ENCODE measurements around the gene TPRG1. TPM values are rescaled to one million over a fixed set of nuclear protein-coding genes. Genes with fewer than 3 reads are reported as not detected.
A peak's percentile ranks its signal among the peaks of the same experiment; 100 is the strongest.

TPRG1 gene
- total and polyA plus RNA-seq, 2 donors (not counting 1 experiment from before 2014, with no cell fraction given), result 0.21 to 0.39 TPM

- Histone ChIP-seq H4K20me1 (ENCODE audit: control insufficient read depth, insufficient read depth, low read length, poor library complexity, severe bottlenecking) (no peaks in the 10 kb centered on the region), H3K27me3 (replicated peaks in 1 of 4; ENCODE audit: control extremely low read depth in 1 of 4, control insufficient read depth in 3 of 4, insufficient read depth in 4 of 4, low read length in 3 of 4) (no peaks in the 10 kb centered on the region), H3K9me3 (ENCODE audit: control extremely low read depth in 1 of 3, control insufficient read depth in 2 of 3, insufficient read depth in 1 of 3, low read length in 2 of 3) (no peaks in the 10 kb centered on the region), H3K4me1 (ENCODE audit: control insufficient read depth in 2 of 2, insufficient read depth in 2 of 2, low read length in 2 of 2) (no peaks in the 10 kb centered on the region), H3K4me2 (replicated peaks; ENCODE audit: low read depth, low read length, poor library complexity, severe bottlenecking) (no peak overlapping the region), H3K79me2 (ENCODE audit: control insufficient read depth, insufficient read depth, low read length) (no peaks in the 10 kb centered on the region), H3K27ac (ENCODE audit: low read length in 2 of 2) (no peak overlapping the region), H2AFZ (ENCODE audit: insufficient read depth, low read depth, low read length, poor library complexity, severe bottlenecking) (no peak overlapping the region), H3K36me3 (replicated peaks in 1 of 2; ENCODE audit: control extremely low read depth in 1 of 2, control insufficient read depth in 1 of 2, extremely low read depth in 1 of 2, insufficient read depth in 2 of 2, low read length in 1 of 2) (no peaks in the 10 kb centered on the region), H3K9ac (ENCODE audit: low read length) (no peak overlapping the region), H3K4me3 (ENCODE audit: control extremely low read depth in 1 of 5, extremely low read depth in 1 of 5, insufficient read depth in 1 of 5, low read depth in 2 of 5, low read length in 4 of 5) (no peak overlapping the region)
- H3K4me3 Mint-ChIP-seq, result no peak overlapping the region
- WGBS (ENCODE audit: insufficient coverage), result no CpG with 5 or more reads among the region's 2 CpGs
- H3K27me3 Mint-ChIP-seq, result peaks cover 31% of the 10 kb centered on the region
- ChIA-PET POLR2A (no interaction called here), CTCF (interaction anchor here (0.7 to 5.6 kb wide), 5 partner anchors 15 to 1408 kb away, joined by 3 to 59 read pairs (median 4); no protein-coding TSS in a partner anchor)
- no peaks in the 10 kb centered on the region for H3K4me1 Mint-ChIP-seq
- no peak for DNase-seq
- no peak overlapping the region for H3K27ac Mint-ChIP-seq
- intact Hi-C loops (cut with micrococcal nuclease), result loop anchor here (5.0 kb wide), 1 partner anchor 1830 kb away; no protein-coding TSS in a partner anchor
- TF ChIP-seq EZH2 (IDR thresholded peaks at IDR 0.05; ENCODE audit: borderline replicate concordance, insufficient read depth, low read depth, low read length, poor library complexity, severe bottlenecking) (no peak), CTCF (IDR thresholded peaks at IDR 0.05) (no peak)
- H3K9me3 Mint-ChIP-seq (ENCODE audit: insufficient read depth), result no peaks in the 10 kb centered on the region
- ATAC-seq (ENCODE audit: low read depth), result no peak
Measured at GRCh38 chr3:189146848-189147247, 24.9 kb upstream of the TPRG1 start.

GRCh38 chr3:189148081-189148507 lies 23.7 kb upstream of the TPRG1 start:
- no peaks in the 10 kb centered on the region for H3K4me1 Mint-ChIP-seq
- TF ChIP-seq EZH2 (IDR thresholded peaks at IDR 0.05; ENCODE audit: borderline replicate concordance, insufficient read depth, low read depth, low read length, poor library complexity, severe bottlenecking) (no peak), CTCF (IDR thresholded peaks at IDR 0.05) (peak; percentile 84)
- no peaks in the 10 kb centered on the region for H3K9me3 ChIP-seq (ENCODE audit: control extremely low read depth in 1 of 3, control insufficient read depth in 2 of 3, insufficient read depth in 1 of 3, low read length in 2 of 3)
- ATAC-seq (ENCODE audit: low read depth) (peak; percentile 58), DNase-seq (peak; percentile 71)
- no peaks in the 10 kb centered on the region for H3K4me1 ChIP-seq (ENCODE audit: control insufficient read depth in 2 of 2, insufficient read depth in 2 of 2, low read length in 2 of 2)
- H3K27ac ChIP-seq (ENCODE audit: low read length in 2 of 2), result no peak overlapping the region
- ChIA-PET POLR2A (no interaction called here), CTCF (interaction anchor here (0.6 to 7.1 kb wide), 8 partner anchors 10 to 1829 kb away, joined by 3 to 74 read pairs (median 6); no protein-coding TSS in a partner anchor)
- no peak overlapping the region for H3K4me3 ChIP-seq (ENCODE audit: control extremely low read depth in 1 of 5, extremely low read depth in 1 of 5, insufficient read depth in 1 of 5, low read depth in 2 of 5, low read length in 4 of 5)
- 100% methylated on average over 2 of the region's 6 CpGs for WGBS (ENCODE audit: insufficient coverage)
- no peaks in the 10 kb centered on the region for H3K36me3 ChIP-seq (replicated peaks in 1 of 2; ENCODE audit: control extremely low read depth in 1 of 2, control insufficient read depth in 1 of 2, extremely low read depth in 1 of 2, insufficient read depth in 2 of 2, low read length in 1 of 2)
- H3K4me2 ChIP-seq (replicated peaks; ENCODE audit: low read depth, low read length, poor library complexity, severe bottlenecking), result no peak overlapping the region
- H4K20me1 ChIP-seq (ENCODE audit: control insufficient read depth, insufficient read depth, low read length, poor library complexity, severe bottlenecking), result no peaks in the 10 kb centered on the region
- no peaks in the 10 kb centered on the region for H3K9me3 Mint-ChIP-seq (ENCODE audit: insufficient read depth)
- H3K27me3 Mint-ChIP-seq, result peaks cover 28% of the 10 kb centered on the region
- no peak overlapping the region for H3K9ac ChIP-seq (ENCODE audit: low read length)
- intact Hi-C loops (cut with micrococcal nuclease), result loop anchor here (2.0 to 5.0 kb wide), 2 partner anchors 193 to 1831 kb away; no protein-coding TSS in a partner anchor
- H2AFZ ChIP-seq (ENCODE audit: insufficient read depth, low read depth, low read length, poor library complexity, severe bottlenecking), result no peak overlapping the region
- no peaks in the 10 kb centered on the region for H3K27me3 ChIP-seq (replicated peaks in 1 of 4; ENCODE audit: control extremely low read depth in 1 of 4, control insufficient read depth in 3 of 4, insufficient read depth in 4 of 4, low read length in 3 of 4)
- H3K27ac Mint-ChIP-seq, result no peak overlapping the region
- H3K4me3 Mint-ChIP-seq, result no peak overlapping the region
- no peaks in the 10 kb centered on the region for H3K79me2 ChIP-seq (ENCODE audit: control insufficient read depth, insufficient read depth, low read length)

All from B cell (primary cell).